ENCODE results near the gene PHLDA3.
"Not testable (repeated sequence)": the region's sequence is repeated elsewhere in the genome, so short reads cannot be mapped to it uniquely, and the experiment has no call there.

DNA sequence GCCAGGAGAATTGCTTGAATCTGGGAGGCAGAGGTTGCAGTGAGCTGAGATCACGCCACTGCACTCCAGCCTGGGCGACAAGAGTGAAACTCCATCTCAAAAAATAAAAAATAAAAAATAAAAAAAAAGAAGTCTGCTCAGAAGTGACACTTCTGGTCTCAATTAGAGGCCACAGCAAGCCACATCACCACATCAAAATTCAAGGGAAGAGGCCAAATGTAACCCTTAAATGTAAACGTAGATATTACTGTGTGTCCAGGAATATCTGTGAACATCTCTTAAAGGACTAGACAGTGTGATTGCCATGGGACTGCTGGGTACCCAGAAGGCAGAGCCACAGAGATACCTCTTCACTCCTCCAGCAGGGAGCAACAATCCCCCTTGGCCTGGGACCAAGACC, 9.7 kb upstream of the PHLDA3 start:
- TF ChIP-seq, protein P1, sequence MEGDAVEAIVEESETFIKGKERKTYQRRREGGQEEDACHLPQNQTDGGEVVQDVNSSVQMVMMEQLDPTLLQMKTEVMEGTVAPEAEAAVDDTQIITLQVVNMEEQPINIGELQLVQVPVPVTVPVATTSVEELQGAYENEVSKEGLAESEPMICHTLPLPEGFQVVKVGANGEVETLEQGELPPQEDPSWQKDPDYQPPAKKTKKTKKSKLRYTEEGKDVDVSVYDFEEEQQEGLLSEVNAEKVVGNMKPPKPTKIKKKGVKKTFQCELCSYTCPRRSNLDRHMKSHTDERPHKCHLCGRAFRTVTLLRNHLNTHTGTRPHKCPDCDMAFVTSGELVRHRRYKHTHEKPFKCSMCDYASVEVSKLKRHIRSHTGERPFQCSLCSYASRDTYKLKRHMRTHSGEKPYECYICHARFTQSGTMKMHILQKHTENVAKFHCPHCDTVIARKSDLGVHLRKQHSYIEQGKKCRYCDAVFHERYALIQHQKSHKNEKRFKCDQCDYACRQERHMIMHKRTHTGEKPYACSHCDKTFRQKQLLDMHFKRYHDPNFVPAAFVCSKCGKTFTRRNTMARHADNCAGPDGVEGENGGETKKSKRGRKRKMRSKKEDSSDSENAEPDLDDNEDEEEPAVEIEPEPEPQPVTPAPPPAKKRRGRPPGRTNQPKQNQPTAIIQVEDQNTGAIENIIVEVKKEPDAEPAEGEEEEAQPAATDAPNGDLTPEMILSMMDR (conservative IDR thresholded peaks at IDR 0.05 in 1 of 2, IDR thresholded peaks at IDR 0.05 in 1 of 2; ENCODE audit: low read depth in 1 of 2, low read length in 2 of 2) = not testable (repeated sequence)
- TF ChIP-seq EZH2 (IDR thresholded peaks at IDR 0.05; ENCODE audit: low read length, missing control alignments) = not testable (repeated sequence)

Data from fibroblast of lung (primary cell).